GM23248 (cell line): Measurements from ENCODE around the gene AIMP1.

Experiments
- EZH2 ChIP-seq: fragments of 200-600 bp; sonication (generic); IDR thresholded peaks from 2 replicates; pipeline ENCODE4 v1.6.1; 2018; ENCODE audit warnings: antibody characterized with exemption, mild to moderate bottlenecking; ENCODE audit not compliant: insufficient read depth, poor library complexity, severe bottlenecking
- EZH2phosphoT487 ChIP-seq: fragments of 200-600 bp; sonication (generic); IDR thresholded peaks from 2 replicates; pipeline ENCODE4 v1.6.1; 2018; ENCODE audit warnings: antibody characterized with exemption, moderate library complexity, mild to moderate bottlenecking, low read depth; ENCODE audit not compliant: insufficient read depth

- TF ChIP-seq EZH2, result no peak
- TF ChIP-seq EZH2phosphoT487, result no peak
Measured at GRCh38 chr4:106370214-106370613, 53.9 kb downstream of the AIMP1 start.
